Retinal pigment epithelial cell (primary cell): ENCODE results near the gene MAPK4.
"Not testable (repeated sequence)": the region's sequence is repeated elsewhere in the genome, so short reads cannot be mapped to it uniquely, and the experiment has no call there.

Source experiments
- DNase-seq: peaks from one replicate; pipeline ENCODE4 v3.0.0-alpha.2; 2010; ENCODE audit warnings: low read depth
- H3K4me3 ChIP-seq: 2 replicates; pipeline ENCODE4 v1.5.1; 2011; ENCODE audit warnings: mild to moderate bottlenecking, low read length, control low read depth, moderate library complexity
- TF ChIP-seq, protein P1 (sequence below): conservative IDR thresholded peaks from 2 replicates; pipeline ENCODE4 v1.5.1; 2011; ENCODE audit warnings: low read depth, low read length, control low read depth, inconsistent platforms

The MAPK4 gene

DNA sequence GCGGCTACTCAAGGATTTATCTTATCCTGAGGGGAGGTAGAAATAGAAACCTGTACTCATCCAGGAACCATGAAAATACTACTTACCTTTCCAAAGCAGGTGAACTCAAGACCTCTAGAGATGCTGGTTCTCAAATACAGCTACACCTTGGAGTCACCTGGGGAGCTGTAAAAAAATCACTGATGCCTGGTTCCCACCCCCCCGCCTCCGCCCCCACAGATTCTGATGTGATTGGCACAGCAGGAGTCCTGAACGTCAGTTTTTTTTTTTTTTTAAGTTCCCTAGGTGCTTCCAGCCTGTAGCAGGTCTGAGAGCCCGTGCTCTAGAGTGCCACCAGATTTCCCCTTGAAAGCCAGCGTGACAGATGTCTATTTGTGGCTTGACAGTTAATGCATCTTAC lies 146.3 kb downstream of the MAPK4 start:
- H3K4me3 ChIP-seq = no peak overlapping the region
- TF ChIP-seq, protein P1, sequence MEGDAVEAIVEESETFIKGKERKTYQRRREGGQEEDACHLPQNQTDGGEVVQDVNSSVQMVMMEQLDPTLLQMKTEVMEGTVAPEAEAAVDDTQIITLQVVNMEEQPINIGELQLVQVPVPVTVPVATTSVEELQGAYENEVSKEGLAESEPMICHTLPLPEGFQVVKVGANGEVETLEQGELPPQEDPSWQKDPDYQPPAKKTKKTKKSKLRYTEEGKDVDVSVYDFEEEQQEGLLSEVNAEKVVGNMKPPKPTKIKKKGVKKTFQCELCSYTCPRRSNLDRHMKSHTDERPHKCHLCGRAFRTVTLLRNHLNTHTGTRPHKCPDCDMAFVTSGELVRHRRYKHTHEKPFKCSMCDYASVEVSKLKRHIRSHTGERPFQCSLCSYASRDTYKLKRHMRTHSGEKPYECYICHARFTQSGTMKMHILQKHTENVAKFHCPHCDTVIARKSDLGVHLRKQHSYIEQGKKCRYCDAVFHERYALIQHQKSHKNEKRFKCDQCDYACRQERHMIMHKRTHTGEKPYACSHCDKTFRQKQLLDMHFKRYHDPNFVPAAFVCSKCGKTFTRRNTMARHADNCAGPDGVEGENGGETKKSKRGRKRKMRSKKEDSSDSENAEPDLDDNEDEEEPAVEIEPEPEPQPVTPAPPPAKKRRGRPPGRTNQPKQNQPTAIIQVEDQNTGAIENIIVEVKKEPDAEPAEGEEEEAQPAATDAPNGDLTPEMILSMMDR = no peak
- DNase-seq = no peak

DNA sequence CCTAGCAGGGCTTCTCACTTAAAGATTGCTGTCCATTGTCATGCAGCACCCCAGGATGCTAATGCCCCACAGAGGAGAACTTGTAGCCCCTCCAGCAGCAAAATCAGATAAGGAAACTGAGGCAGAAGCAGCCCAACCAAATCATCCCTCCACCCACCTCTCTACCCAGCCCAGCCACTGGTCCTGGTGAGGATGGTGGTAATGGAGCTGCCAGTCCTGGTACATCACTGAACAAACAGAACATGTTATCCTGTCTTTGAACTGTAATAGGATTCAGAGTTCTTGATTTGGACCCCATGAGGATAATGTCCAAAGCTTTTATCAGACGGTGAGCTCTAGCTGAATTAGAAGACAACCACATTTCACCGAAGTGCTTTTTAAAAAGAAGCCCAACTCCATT lies 146.8 kb downstream of the MAPK4 start:
- no peak for DNase-seq
- TF ChIP-seq, protein P1 = no peak

DNA sequence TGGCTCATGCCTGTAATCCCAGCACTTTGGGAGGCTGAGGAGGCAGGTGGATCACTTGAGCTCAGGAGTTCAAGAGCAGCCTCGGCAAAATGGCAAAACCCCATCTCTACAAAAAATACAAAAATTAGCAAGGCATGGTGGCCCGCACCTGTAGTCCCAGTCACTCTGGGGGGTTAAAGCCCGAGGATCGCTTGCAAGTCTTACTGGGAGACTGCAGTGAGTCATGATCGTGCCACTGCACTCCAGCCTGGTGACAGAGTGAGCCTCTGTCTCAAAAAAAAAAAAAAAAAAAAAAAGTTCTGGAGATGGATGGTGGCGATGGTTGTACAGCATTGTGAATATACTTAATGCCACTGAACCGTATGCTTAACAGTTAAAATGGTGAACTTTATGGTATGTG lies 147.4 kb downstream of the MAPK4 start:
- not testable (repeated sequence) for DNase-seq, H3K4me3 ChIP-seq

More for the DNA sequence above, 146.8 kb downstream of the MAPK4 start:
- H3K4me3 ChIP-seq = no peak overlapping the region

DNA sequence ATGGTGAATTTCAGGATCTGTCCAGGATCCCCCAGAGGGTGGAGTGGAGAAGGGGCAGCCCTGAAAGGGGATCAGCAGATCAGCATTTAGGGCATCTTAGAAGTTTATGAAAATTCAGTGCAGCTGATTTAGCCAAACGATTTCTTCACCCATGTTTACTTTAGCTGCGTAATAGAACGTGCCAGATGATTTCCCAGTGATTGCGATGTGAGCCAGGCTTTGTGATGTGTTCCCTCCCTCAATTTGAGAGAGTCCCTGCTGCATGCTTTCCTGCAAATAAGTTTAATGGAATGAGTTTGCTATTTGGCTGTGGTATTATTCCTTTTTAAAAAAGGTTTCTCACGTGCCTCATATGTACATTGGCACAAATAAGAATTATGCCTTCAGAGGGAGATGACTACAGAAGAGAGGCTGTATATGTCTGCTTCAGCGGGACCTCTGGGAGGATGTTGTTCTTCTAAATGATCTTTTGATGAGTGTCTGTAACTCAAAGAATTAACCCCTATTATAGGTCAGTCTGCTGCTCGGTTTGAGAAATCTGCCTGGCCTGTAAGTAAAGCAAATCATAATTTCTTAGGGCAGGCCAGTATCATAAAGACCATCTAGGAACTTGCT lies 148.1 kb downstream of the MAPK4 start:
- DNase-seq = no peak
- H3K4me3 ChIP-seq = no peak overlapping the region
- TF ChIP-seq, protein P1 = no peak

DNA sequence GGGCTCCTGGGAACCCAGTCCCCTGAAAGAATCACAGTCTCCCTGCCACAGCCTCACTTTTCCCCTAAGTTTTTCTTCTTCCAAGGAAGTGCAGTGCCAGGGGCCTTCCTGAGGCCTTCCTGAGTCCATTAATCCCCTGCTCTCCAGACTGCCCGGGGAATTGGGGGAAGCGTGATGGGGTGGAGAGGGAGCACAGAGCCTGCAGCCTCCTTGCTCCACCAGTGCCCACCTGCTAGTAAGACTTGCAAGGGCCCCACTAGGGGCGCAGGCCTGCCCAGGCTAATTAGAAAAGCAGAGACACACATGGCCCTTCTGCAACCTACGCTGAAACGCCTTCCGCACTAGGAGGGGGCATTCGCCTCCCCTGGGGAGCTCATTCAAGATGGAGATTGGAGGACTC lies 149.3 kb downstream of the MAPK4 start:
- TF ChIP-seq, protein P1 = peak; percentile 21
- H3K4me3 ChIP-seq = no peak overlapping the region
- no peak for DNase-seq

DNA sequence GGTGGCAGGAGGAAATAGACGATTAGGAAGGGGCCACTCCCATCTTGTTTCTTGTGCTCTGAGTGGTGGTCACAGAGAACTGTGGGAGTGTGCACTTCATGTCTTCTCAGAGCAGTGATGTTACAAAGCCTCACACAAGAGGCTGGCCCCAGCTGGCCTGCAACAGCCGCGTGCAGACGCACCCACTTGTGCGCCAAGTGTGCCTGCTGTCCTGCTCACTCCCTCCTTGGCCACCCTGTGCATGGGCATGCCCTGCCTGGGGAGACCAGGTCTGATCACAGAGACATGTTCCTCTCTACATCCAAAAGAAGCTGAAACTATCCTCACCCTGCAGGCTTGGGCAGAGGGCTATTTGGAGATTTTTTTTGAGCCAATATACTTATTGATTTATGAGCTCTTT lies 151.5 kb downstream of the MAPK4 start:
- H3K4me3 ChIP-seq = no peak overlapping the region
- no peak for DNase-seq
- TF ChIP-seq, protein P1 = no peak

DNA sequence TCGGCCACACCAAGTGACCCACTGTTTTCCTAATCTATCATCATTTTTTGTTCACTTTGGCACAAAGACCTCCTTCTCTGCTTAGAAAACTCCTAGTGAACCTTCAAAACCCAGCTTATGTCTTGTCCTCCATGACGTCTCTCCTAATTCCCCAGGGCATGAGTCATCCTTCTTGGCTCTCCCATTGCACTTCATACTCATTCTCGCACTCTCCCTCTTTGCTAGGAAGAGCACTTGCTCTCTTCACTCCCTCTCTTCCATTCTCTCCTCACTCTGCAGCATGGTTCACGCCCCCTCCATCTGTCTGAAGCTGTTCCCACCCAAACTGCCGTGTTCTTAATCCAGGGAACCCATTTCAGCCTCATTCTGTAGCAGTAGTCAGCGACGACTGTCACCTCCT lies 156.0 kb downstream of the MAPK4 start:
- H3K4me3 ChIP-seq = no peak overlapping the region
- TF ChIP-seq, protein P1 = no peak
- DNase-seq = no peak
